GM23338 (cell line): ENCODE results near the gene ATP10A. TPM values are rescaled to one million over a fixed set of nuclear protein-coding genes. Genes with fewer than 3 reads are reported as not detected.

Experiments
- ATAC-seq: fragments of 200-7000 bp; cut with Tn5 transposase; 3 replicates; pipeline ENCODE4 v1.9.1; 2020
- DNase-seq: peaks from one replicate; pipeline ENCODE4 v3.0.0-alpha.2; 2015; ENCODE audit warnings: low spot score
- H2AFZ ChIP-seq: fragments of 200-600 bp; sonication (generic); 2 replicates; pipeline ENCODE4 v1.8.0; 2016; ENCODE audit warnings: antibody characterized with exemption, mild to moderate bottlenecking, moderate library complexity
- H3F3A ChIP-seq: fragments of 200-600 bp; sonication (generic); replicated peaks from 2 replicates; pipeline ENCODE4 v1.8.0; 2017; ENCODE audit warnings: antibody characterized with exemption, mixed run types, low read depth
- H3K27ac ChIP-seq: fragments of 200-600 bp; sonication (generic); 2 replicates; pipeline ENCODE4 v1.6.1; 2016; ENCODE audit warnings: low read depth
- H3K27me3 ChIP-seq: fragments of 200-600 bp; sonication (generic); 2 replicates; pipeline ENCODE4 v1.8.0; 2016; ENCODE audit warnings: mild to moderate bottlenecking, mixed run types, moderate library complexity; ENCODE audit not compliant: insufficient read depth
- H3K36me3 ChIP-seq: fragments of 200-600 bp; sonication (generic); 2 replicates; pipeline ENCODE4 v1.8.0; 2016; ENCODE audit warnings: mild to moderate bottlenecking; ENCODE audit not compliant: insufficient read depth
- H3K4me1 ChIP-seq: fragments of 200-600 bp; sonication (generic); 2 replicates; pipeline ENCODE4 v1.8.0; 2016; ENCODE audit warnings: mild to moderate bottlenecking, moderate library complexity; ENCODE audit not compliant: insufficient read depth
- H3K4me2 ChIP-seq: fragments of 200-600 bp; sonication (generic); 2 replicates; pipeline ENCODE4 v1.7.1; 2017; ENCODE audit warnings: mixed run types
- H3K4me3 ChIP-seq: fragments of 200-600 bp; sonication (generic); 2 replicates; pipeline ENCODE4 v1.6.1; 2016; ENCODE audit warnings: mixed run types
- H3K79me2 ChIP-seq: fragments of 200-600 bp; sonication (generic); replicated peaks from 2 replicates; pipeline ENCODE4 v1.8.0; 2017; ENCODE audit warnings: mild to moderate bottlenecking; ENCODE audit not compliant: insufficient read depth
- H3K9me2 ChIP-seq: fragments of 200-600 bp; sonication (generic); 2 replicates; pipeline ENCODE4 v1.8.0; 2017; ENCODE audit not compliant: insufficient read depth
- H4K20me1 ChIP-seq: fragments of 200-600 bp; sonication (generic); replicated peaks from 2 replicates; pipeline ENCODE4 v1.8.0; 2017; ENCODE audit warnings: mild to moderate bottlenecking; ENCODE audit not compliant: insufficient read depth
- H3K27ac Mint-ChIP-seq: 2 replicates; pipeline ENCODE4 v1.8.0; 2020; ENCODE audit warnings: inconsistent platforms, mild to moderate bottlenecking, moderate library complexity, mixed read lengths
- H3K27me3 Mint-ChIP-seq: 3 replicates; pipeline ENCODE4 v1.8.0; 2022; ENCODE audit warnings: low read depth, mild to moderate bottlenecking, moderate library complexity, mixed read lengths, inconsistent platforms; ENCODE audit not compliant: insufficient read depth, poor library complexity
- H3K36me3 Mint-ChIP-seq: 3 replicates; pipeline ENCODE4 v1.8.0; 2021; ENCODE audit warnings: low read depth, mild to moderate bottlenecking, inconsistent platforms, moderate library complexity, mixed read lengths
- H3K4me1 Mint-ChIP-seq: 3 replicates; pipeline ENCODE4 v1.8.0; 2020; ENCODE audit warnings: mild to moderate bottlenecking, inconsistent platforms, mixed read lengths
- H3K4me3 Mint-ChIP-seq: 3 replicates; pipeline ENCODE4 v1.8.0; 2021; ENCODE audit warnings: moderate library complexity, mild to moderate bottlenecking, inconsistent platforms, mixed read lengths
- H3K9me3 Mint-ChIP-seq: 3 replicates; pipeline ENCODE4 v1.8.0; 2020; ENCODE audit warnings: moderate library complexity, mild to moderate bottlenecking, inconsistent platforms, mixed read lengths
- CREB1 ChIP-seq: fragments of 250-450 bp; sonication (Bioruptor Pico); IDR thresholded peaks from 2 replicates; pipeline ENCODE4 v1.5.0; 2020; ENCODE audit warnings: low read depth, mild to moderate bottlenecking, moderate library complexity
- CTCF ChIP-seq, 2 experiments: fragments of 200-600 bp in 1 of 2; sonication (generic) in 1 of 2; conservative IDR thresholded peaks; 2 replicates each; pipeline versions ENCODE4 v1.5.1 to v1.6.1; 2016 to 2017; ENCODE audit warnings: antibody characterized with exemption in 2 of 2, low read depth in 2 of 2, mild to moderate bottlenecking in 2 of 2, moderate library complexity in 1 of 2
- EZH2 ChIP-seq: fragments of 200-600 bp; sonication (generic); IDR thresholded peaks from one replicate; pipeline ENCODE4 v1.8.0; 2017; ENCODE audit warnings: antibody characterized with exemption, mild to moderate bottlenecking, low read depth; ENCODE audit not compliant: unreplicated experiment
- EZH2phosphoT487 ChIP-seq: fragments of 200-600 bp; sonication (generic); IDR thresholded peaks from one replicate; pipeline ENCODE4 v1.8.1; 2018; ENCODE audit warnings: antibody characterized with exemption; ENCODE audit not compliant: unreplicated experiment
- JUNB ChIP-seq: IDR thresholded peaks from one replicate; pipeline ENCODE4 v1.6.1; 2016; ENCODE audit warnings: antibody characterized with exemption; ENCODE audit not compliant: unreplicated experiment
- NANOG ChIP-seq: IDR thresholded peaks from 2 replicates; pipeline ENCODE4 v1.6.1; 2016; ENCODE audit warnings: antibody characterized with exemption, borderline replicate concordance
- POLR2AphosphoS5 ChIP-seq: IDR thresholded peaks from 2 replicates; pipeline ENCODE4 v1.6.1; 2016; ENCODE audit warnings: antibody characterized with exemption, low read depth
- REST ChIP-seq: IDR thresholded peaks from one replicate; pipeline ENCODE4 v1.6.1; 2018; ENCODE audit warnings: antibody characterized with exemption; ENCODE audit not compliant: unreplicated experiment
- STAT1 ChIP-seq: IDR thresholded peaks from one replicate; pipeline ENCODE4 v1.6.1; 2016; ENCODE audit warnings: antibody characterized with exemption; ENCODE audit not compliant: unreplicated experiment
- ZNF114 ChIP-seq: fragments of 250-450 bp; sonication (Bioruptor Pico); IDR thresholded peaks from 2 replicates; pipeline ENCODE4 v1.5.0; 2020; ENCODE audit warnings: mild to moderate bottlenecking, moderate library complexity
- ZNF331 ChIP-seq: fragments of 250-450 bp; sonication (Bioruptor Pico); IDR thresholded peaks from 2 replicates; pipeline ENCODE4 v1.5.0; 2020; ENCODE audit warnings: low read depth, mild to moderate bottlenecking, moderate library complexity
- polyA plus RNA-seq: library from polyadenylated mRNA; unstranded; fragments of >200 nt; fragmentation: Nextera tagmentation; extraction: Ambion mirVana; gene quantifications from 2 replicates; pipeline ENCODE4 v1.2.1, GENCODE V29; 2016
- total RNA-seq: library from RNA; depleted of rRNA; stranded (reverse); fragments of >200 nt; shearing (Covaris generic); gene quantifications from 2 replicates; pipeline ENCODE4 v1.2.3, GENCODE V29; 2014
- TF ChIP-seq, protein P1 (sequence below): IDR thresholded peaks from 2 replicates; pipeline ENCODE4 v1.6.1; 2016; ENCODE audit warnings: antibody characterized with exemption
- TF ChIP-seq, protein P2 (sequence below): fragments of 250-450 bp; sonication (Bioruptor Pico); IDR thresholded peaks from 2 replicates; pipeline ENCODE4 v1.5.0; 2020; ENCODE audit warnings: mild to moderate bottlenecking, moderate library complexity

The ATP10A gene
- total and polyA plus RNA-seq, 2 experiments from 2014 or later = 0.36 to 5.6 TPM

DNA sequence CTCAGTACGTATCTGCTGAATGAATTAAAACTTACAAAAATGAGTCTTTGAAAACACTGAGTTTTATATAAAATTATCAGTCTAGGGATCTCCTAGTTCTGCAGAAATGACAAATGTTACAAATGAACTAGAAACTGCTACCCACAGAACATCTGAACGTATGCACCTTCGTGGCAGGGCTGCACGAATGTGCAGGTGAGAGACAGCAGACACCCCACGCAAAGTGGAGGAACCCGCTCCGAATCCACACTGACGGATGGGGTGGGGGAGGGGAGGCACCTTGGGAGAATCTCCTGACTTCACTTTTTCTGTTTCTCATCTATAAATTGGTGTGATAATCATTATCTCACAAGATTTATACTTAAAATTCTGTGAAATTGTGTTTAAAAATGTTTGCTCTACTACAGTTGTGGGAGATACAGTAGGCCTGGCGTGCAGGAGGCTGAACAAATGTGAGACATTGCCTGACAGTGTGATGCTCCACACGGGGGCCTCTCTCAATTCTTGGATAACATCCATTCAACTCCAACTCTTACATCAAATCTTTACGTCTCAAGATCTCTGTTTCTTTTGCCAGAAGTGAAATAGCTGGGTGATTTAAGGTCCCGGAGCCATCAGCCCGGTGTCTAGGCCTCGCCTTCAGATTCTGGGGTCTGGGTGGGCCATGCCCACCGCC lies 86.9 kb downstream of the ATP10A start:
- H3K27ac ChIP-seq = no peak overlapping the region
- no peak overlapping the region for H3K4me3 Mint-ChIP-seq

More for the DNA sequence above, 86.9 kb downstream of the ATP10A start:
- no peaks in the 10 kb centered on the region for H3K79me2 ChIP-seq
- 0 out of 2 replicates have a peak, but pooled peaks cover 8% of the 10 kb centered on the region for H3K4me1 ChIP-seq
- no peak overlapping the region for H2AFZ ChIP-seq
- no peaks in the 10 kb centered on the region for H3K27me3 ChIP-seq
- H3K4me2 ChIP-seq = no peak overlapping the region
- TF ChIP-seq EZH2 = no peak
- TF ChIP-seq ZNF114 = no peak
- no peak for TF ChIP-seq POLR2AphosphoS5
- TF ChIP-seq, protein P1, sequence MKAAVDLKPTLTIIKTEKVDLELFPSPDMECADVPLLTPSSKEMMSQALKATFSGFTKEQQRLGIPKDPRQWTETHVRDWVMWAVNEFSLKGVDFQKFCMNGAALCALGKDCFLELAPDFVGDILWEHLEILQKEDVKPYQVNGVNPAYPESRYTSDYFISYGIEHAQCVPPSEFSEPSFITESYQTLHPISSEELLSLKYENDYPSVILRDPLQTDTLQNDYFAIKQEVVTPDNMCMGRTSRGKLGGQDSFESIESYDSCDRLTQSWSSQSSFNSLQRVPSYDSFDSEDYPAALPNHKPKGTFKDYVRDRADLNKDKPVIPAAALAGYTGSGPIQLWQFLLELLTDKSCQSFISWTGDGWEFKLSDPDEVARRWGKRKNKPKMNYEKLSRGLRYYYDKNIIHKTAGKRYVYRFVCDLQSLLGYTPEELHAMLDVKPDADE = no peak
- TF ChIP-seq NANOG = no peak
- no peak for TF ChIP-seq STAT1
- TF ChIP-seq JUNB = no peak
- no peak for TF ChIP-seq ZNF331
- TF ChIP-seq, protein P2, sequence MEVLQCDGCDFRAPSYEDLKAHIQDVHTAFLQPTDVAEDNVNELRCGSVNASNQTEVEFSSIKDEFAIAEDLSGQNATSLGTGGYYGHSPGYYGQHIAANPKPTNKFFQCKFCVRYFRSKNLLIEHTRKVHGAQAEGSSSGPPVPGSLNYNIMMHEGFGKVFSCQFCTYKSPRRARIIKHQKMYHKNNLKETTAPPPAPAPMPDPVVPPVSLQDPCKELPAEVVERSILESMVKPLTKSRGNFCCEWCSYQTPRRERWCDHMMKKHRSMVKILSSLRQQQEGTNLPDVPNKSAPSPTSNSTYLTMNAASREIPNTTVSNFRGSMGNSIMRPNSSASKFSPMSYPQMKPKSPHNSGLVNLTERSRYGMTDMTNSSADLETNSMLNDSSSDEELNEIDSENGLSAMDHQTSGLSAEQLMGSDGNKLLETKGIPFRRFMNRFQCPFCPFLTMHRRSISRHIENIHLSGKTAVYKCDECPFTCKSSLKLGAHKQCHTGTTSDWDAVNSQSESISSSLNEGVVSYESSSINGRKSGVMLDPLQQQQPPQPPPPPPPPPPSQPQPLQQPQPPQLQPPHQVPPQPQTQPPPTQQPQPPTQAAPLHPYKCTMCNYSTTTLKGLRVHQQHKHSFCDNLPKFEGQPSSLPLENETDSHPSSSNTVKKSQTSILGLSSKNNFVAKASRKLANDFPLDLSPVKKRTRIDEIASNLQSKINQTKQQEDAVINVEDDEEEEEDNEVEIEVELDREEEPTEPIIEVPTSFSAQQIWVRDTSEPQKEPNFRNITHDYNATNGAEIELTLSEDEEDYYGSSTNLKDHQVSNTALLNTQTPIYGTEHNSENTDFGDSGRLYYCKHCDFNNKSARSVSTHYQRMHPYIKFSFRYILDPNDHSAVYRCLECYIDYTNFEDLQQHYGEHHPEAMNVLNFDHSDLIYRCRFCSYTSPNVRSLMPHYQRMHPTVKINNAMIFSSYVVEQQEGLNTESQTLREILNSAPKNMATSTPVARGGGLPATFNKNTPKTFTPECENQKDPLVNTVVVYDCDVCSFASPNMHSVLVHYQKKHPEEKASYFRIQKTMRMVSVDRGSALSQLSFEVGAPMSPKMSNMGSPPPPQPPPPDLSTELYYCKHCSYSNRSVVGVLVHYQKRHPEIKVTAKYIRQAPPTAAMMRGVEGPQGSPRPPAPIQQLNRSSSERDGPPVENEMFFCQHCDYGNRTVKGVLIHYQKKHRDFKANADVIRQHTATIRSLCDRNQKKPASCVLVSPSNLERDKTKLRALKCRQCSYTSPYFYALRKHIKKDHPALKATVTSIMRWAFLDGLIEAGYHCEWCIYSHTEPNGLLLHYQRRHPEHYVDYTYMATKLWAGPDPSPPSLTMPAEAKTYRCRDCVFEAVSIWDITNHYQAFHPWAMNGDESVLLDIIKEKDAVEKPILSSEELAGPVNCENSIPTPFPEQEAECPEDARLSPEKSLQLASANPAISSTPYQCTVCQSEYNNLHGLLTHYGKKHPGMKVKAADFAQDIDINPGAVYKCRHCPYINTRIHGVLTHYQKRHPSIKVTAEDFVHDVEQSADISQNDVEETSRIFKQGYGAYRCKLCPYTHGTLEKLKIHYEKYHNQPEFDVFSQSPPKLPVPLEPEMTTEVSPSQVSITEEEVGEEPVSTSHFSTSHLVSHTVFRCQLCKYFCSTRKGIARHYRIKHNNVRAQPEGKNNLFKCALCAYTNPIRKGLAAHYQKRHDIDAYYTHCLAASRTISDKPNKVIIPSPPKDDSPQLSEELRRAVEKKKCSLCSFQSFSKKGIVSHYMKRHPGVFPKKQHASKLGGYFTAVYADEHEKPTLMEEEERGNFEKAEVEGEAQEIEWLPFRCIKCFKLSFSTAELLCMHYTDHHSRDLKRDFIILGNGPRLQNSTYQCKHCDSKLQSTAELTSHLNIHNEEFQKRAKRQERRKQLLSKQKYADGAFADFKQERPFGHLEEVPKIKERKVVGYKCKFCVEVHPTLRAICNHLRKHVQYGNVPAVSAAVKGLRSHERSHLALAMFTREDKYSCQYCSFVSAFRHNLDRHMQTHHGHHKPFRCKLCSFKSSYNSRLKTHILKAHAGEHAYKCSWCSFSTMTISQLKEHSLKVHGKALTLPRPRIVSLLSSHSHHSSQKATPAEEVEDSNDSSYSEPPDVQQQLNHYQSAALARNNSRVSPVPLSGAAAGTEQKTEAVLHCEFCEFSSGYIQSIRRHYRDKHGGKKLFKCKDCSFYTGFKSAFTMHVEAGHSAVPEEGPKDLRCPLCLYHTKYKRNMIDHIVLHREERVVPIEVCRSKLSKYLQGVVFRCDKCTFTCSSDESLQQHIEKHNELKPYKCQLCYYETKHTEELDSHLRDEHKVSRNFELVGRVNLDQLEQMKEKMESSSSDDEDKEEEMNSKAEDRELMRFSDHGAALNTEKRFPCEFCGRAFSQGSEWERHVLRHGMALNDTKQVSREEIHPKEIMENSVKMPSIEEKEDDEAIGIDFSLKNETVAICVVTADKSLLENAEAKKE (CRISPR knock-in tag) = no peak
- no peak for TF ChIP-seq EZH2phosphoT487
- TF ChIP-seq CTCF (conservative IDR thresholded peaks at IDR 0.05; ENCODE audit: low read depth in 2 of 2) = no peak
- no peak for TF ChIP-seq REST
- no peak for TF ChIP-seq CREB1
- H4K20me1 ChIP-seq = no peaks in the 10 kb centered on the region
- H3K27me3 Mint-ChIP-seq = peaks cover 9% of the 10 kb centered on the region
- peaks cover 31% of the 10 kb centered on the region for H3K4me1 Mint-ChIP-seq
- ATAC-seq (no peak), DNase-seq (no peak)
- no peaks in the 10 kb centered on the region for H3K9me2 ChIP-seq
- H3K27ac Mint-ChIP-seq = no peak overlapping the region
- H3F3A ChIP-seq = no peaks in the 10 kb centered on the region
- no peaks in the 10 kb centered on the region for H3K36me3 ChIP-seq
- no peaks in the 10 kb centered on the region for H3K36me3 Mint-ChIP-seq
- no peaks in the 10 kb centered on the region for H3K9me3 Mint-ChIP-seq
- no peak overlapping the region for H3K4me3 ChIP-seq
